Activated naive CD4-positive, alpha-beta T cell treated with anti-CD3 and anti-CD28 coated beads for 36 hours (primary cell): ENCODE measurements around the gene SHANK1. TPM values are rescaled to one million over a fixed set of nuclear protein-coding genes. Genes with fewer than 3 reads are reported as not detected.

Experiments
- CTCF ChIA-PET: fragments of 350-600 bp; sonication (Branson Sonifier 250); formaldehyde crosslinking; loops from one replicate; lab custom pipeline; 2021; ENCODE audit warnings: antibody characterized with exemption; lab: Charles Lee
- DNase-seq: peaks from one replicate; pipeline ENCODE4 v3.0.0-alpha.2; 2020
- H3K27ac Mint-ChIP-seq: one replicate; pipeline ENCODE4 v1.8.0; 2021; ENCODE audit warnings: mild to moderate bottlenecking, mixed read lengths
- H3K27me3 Mint-ChIP-seq: one replicate; pipeline ENCODE4 v1.8.0; 2021; ENCODE audit warnings: low read depth, mixed read lengths
- H3K36me3 Mint-ChIP-seq: one replicate; pipeline ENCODE4 v1.8.0; 2021; ENCODE audit warnings: low read depth, mixed read lengths
- H3K4me1 Mint-ChIP-seq: one replicate; pipeline ENCODE4 v1.8.0; 2021; ENCODE audit warnings: low read depth, mixed read lengths
- H3K4me3 Mint-ChIP-seq: one replicate; pipeline ENCODE4 v1.8.0; 2021; ENCODE audit warnings: mild to moderate bottlenecking, moderate library complexity, mixed read lengths
- H3K9me3 Mint-ChIP-seq: one replicate; pipeline ENCODE4 v1.8.0; 2021; ENCODE audit warnings: mixed read lengths
- intact Hi-C: fragments of 100-400 bp; cut with micrococcal nuclease; formaldehyde crosslinking; loops from one replicate; pipeline ENCODE4 v1.15.1; 2023
- total RNA-seq, 2 experiments: library from RNA; stranded (reverse); gene quantifications; one replicate each; pipeline ENCODE4 v1.2.3, GENCODE V29; 2021

The SHANK1 gene
- total RNA-seq, 2 experiments from 2014 or later, result not detected

GRCh38 chr19:50646074-50646807 is 73.4 kb downstream of the SHANK1 start:
- Mint-ChIP-seq H3K27ac (no peak overlapping the region), H3K36me3 (no peaks in the 10 kb centered on the region), H3K9me3 (no peaks in the 10 kb centered on the region), H3K4me3 (no peak overlapping the region), H3K4me1 (no peaks in the 10 kb centered on the region), H3K27me3 (peaks cover 31% of the 10 kb centered on the region)
- CTCF ChIA-PET, result interaction anchor here (0.6 kb wide), 1 partner anchor 1858 kb away, joined by 4 read pairs; no protein-coding TSS in a partner anchor
- DNase-seq, result no peak
- intact Hi-C loops, result no loop called here

DNA sequence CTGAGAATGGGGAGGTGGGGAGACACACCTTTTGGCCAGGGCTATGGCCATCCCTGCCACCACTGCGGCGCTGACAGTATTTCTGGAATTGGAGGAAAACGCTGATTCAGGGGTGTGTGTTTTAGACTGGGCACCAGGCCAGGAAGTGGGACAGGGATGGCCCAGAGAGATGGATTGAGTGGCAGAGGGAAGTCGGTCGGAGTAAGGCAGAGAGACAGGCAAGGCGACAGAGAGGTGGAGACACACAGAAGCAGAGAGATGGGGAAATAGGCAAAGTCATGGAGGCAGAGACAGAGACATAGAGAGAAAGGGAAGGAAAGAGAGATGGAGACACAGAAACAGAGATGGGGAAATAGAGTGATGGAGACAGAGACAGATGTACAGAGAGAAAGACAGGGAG is 74.5 kb downstream of the SHANK1 start:
- intact Hi-C loops, result no loop called here
- Mint-ChIP-seq H3K27me3 (peaks cover 33% of the 10 kb centered on the region), H3K27ac (no peak overlapping the region), H3K36me3 (no peaks in the 10 kb centered on the region), H3K9me3 (no peaks in the 10 kb centered on the region), H3K4me1 (no peaks in the 10 kb centered on the region), H3K4me3 (no peak overlapping the region)
- CTCF ChIA-PET, result interaction anchor here (0.6 kb wide), 1 partner anchor 688 kb away, joined by 3 read pairs; no protein-coding TSS in a partner anchor
- DNase-seq, result no peak

DNA sequence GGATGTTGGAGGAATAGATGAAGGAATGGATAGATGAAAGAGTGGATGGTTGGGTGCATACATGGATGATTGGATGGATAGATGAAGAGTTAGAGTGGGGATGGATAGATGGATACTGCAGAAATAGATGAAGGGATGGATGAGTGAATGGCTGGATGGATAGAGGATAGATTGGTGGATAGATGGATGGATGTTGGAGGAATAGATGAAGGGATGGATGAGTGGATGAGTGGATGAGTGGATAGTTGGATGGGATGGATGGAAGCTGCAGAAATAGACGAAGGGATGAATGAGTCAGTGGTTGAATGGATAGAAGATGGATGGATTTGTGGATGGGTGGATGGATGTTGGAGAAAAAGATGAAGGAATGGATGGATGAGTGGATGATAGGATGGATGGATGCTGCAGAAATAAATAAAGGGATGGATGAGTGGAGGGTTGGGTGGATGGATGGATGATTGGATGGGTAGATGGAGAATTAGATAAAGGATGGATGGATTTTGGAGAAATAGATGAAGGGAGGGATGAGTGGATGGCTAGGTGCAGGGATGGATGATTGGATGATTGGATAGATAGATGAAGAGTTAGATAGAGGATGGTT is 75.2 kb downstream of the SHANK1 start:
- DNase-seq, result no peak
- intact Hi-C loops, result no loop called here
- H3K4me3 Mint-ChIP-seq, result no peak overlapping the region
- H3K27me3 Mint-ChIP-seq, result peaks cover 30% of the 10 kb centered on the region
- H3K4me1 Mint-ChIP-seq, result no peaks in the 10 kb centered on the region
- CTCF ChIA-PET, result no interaction called here
- no peaks in the 10 kb centered on the region for H3K36me3 Mint-ChIP-seq
- no peaks in the 10 kb centered on the region for H3K9me3 Mint-ChIP-seq
- no peak overlapping the region for H3K27ac Mint-ChIP-seq

- H3K4me3 Mint-ChIP-seq, result no peak overlapping the region
- CTCF ChIA-PET, result no interaction called here
- H3K27me3 Mint-ChIP-seq, result peaks cover 45% of the 10 kb centered on the region
Measured at GRCh38 chr19:50640368-50640767, 79.2 kb downstream of the SHANK1 start.

DNA sequence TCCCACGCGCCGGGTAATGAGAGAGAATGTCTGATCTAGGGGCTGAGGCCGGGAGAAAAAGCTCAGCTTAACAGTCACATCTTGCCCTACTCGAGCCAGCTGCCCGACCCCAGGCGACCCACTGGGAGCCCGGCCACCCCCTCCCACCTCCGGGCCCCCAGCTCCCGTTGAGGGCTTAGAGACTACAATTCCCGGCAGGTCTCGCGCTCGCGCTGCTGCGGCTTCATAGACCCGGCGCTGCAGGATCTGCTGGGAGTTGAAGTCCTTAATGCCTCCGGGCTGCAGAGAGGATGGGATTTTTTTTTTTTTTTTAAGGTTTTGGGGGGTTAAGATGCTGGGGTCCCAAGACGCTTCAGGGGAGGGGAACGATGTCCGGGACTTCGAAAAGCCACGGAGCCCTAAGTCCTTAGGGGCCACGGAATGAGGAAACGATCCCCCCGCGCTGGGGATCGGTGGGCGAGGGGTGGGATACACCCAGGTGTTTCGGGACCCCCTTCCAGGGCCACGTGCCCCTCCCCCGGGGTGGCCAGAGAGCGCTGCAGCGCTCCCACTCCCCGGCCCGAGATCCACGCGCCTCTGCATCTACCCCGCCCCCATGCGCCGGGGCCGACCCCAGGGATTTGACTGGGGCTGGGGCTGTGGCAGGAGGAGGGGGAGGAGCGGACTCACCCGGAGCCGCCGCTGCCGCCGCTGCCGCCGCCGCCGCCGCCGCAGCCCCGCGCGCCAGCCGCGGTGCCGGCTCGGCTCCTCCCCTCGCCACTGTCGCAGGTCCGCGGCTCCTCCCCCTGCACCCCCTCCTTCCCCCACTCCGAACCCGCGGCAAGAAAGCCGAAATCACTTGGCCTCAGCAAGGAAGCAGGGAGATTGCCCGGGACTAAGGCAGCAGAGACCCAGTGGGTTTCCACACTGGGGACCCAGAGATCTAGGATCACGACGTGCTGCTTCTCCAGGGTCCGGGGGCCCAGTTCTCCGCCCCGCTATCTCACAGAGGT is 80.2 kb downstream of the SHANK1 start, which contains the start of gene SYT3:
TSS of gene SYT3 (minus strand) at position 761 of the 992 bp plus-strand sequence. CDS start 2,470 bp downstream, outside the sequence.
- Mint-ChIP-seq H3K27ac (no peak within 1 kb of the TSS), H3K9me3 (peaks cover 7% of the 10 kb centered on the region), H3K27me3 (peaks cover 47% of the 10 kb centered on the region), H3K36me3 (peaks cover 2% of the 10 kb centered on the region), H3K4me3 (peak within 1 kb of the TSS; percentile 56), H3K4me1 (peaks cover 7% of the 10 kb centered on the region)
- CTCF ChIA-PET, result no interaction called here
- peak; percentile 48 for DNase-seq
- intact Hi-C loops, result no loop called here

More at GRCh38 chr19:50640368-50640767, 79.2 kb downstream of the SHANK1 start:
- Mint-ChIP-seq H3K9me3 (peaks cover 3% of the 10 kb centered on the region), H3K27ac (no peak overlapping the region), H3K36me3 (peaks cover under 1% of the 10 kb centered on the region), H3K4me1 (peaks cover 7% of the 10 kb centered on the region)
- intact Hi-C loops, result no loop called here
- DNase-seq, result no peak

- H3K27me3 Mint-ChIP-seq, result peaks cover 48% of the 10 kb centered on the region
- peaks cover 7% of the 10 kb centered on the region for H3K4me1 Mint-ChIP-seq
- peaks cover 12% of the 10 kb centered on the region for H3K9me3 Mint-ChIP-seq
- no peak overlapping the region for H3K27ac Mint-ChIP-seq
- CTCF ChIA-PET, result no interaction called here
- no peak overlapping the region for H3K4me3 Mint-ChIP-seq
- intact Hi-C loops, result no loop called here
- H3K36me3 Mint-ChIP-seq, result peaks cover 2% of the 10 kb centered on the region
- no peak for DNase-seq
Measured at GRCh38 chr19:50638600-50638999, 81.0 kb downstream of the SHANK1 start.

- H3K27ac Mint-ChIP-seq, result no peak overlapping the region
- H3K36me3 Mint-ChIP-seq, result peaks cover 3% of the 10 kb centered on the region
- intact Hi-C loops, result no loop called here
- DNase-seq, result no peak
- H3K9me3 Mint-ChIP-seq, result peaks cover 18% of the 10 kb centered on the region
- CTCF ChIA-PET, result no interaction called here
- H3K4me1 Mint-ChIP-seq, result peaks cover 7% of the 10 kb centered on the region
- peaks cover 51% of the 10 kb centered on the region for H3K27me3 Mint-ChIP-seq
- no peak overlapping the region for H3K4me3 Mint-ChIP-seq
Measured at GRCh38 chr19:50636317-50637085, 83.1 kb downstream of the SHANK1 start.

- intact Hi-C loops, result no loop called here
- Mint-ChIP-seq H3K4me1 (peaks cover 5% of the 10 kb centered on the region), H3K36me3 (peaks cover 3% of the 10 kb centered on the region), H3K4me3 (no peak overlapping the region), H3K27ac (peak overlapping the region; percentile 54), H3K9me3 (peaks cover 18% of the 10 kb centered on the region), H3K27me3 (peaks cover 48% of the 10 kb centered on the region)
- no peak for DNase-seq
- CTCF ChIA-PET, result interaction anchor here (0.9 kb wide), 1 partner anchor 97 kb away, joined by 3 read pairs; no protein-coding TSS in a partner anchor
Measured at GRCh38 chr19:50633973-50634372, 85.6 kb downstream of the SHANK1 start.

GRCh38 chr19:50633359-50633758 is 86.2 kb downstream of the SHANK1 start:
- no peak overlapping the region for H3K4me3 Mint-ChIP-seq
- intact Hi-C loops, result no loop called here

DNA sequence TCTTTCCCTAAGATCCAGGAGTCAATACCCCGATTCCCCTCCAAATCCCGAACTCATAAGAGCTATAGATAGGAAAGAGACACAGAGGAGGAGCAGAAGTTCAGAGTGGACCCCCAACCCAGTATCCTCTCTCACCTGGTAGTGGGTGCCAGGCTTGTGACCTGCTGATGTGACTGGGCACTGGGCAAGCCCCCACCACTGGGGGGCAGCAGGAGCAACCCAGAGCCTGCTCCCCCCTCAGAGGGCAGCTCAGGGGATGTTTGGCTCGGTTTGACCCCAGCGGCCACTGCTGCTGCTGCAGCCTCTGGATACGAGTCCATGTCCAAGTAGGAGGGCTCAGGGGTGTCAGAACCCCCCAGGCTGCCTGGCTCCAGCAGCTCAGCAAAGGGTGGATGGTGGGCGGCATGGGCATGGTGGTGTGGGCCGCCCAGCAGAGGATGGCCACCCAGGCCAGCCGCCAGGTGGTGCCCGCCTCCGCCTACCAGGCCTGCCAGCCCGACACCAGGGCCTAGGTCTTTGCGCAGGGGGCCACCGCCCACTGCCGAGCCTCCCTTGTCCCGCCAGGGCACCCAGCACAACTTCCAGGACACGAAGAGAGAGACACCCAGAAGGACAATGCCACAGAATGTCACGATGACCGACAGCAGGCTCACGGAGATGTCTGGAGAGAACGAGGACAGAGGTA is 87.3 kb downstream of the SHANK1 start:
- Mint-ChIP-seq H3K27me3 (peaks cover 31% of the 10 kb centered on the region), H3K36me3 (peaks cover 3% of the 10 kb centered on the region), H3K4me1 (no peaks in the 10 kb centered on the region), H3K4me3 (no peak overlapping the region), H3K9me3 (peaks cover 18% of the 10 kb centered on the region), H3K27ac (no peak overlapping the region)
- DNase-seq, result no peak
- CTCF ChIA-PET, result no interaction called here
- intact Hi-C loops, result no loop called here

More at GRCh38 chr19:50633359-50633758, 86.2 kb downstream of the SHANK1 start:
- H3K4me1 Mint-ChIP-seq, result peaks cover under 1% of the 10 kb centered on the region
- CTCF ChIA-PET, result interaction anchor here (0.9 kb wide), 1 partner anchor 96 kb away, joined by 3 read pairs; no protein-coding TSS in a partner anchor
- peaks cover 18% of the 10 kb centered on the region for H3K9me3 Mint-ChIP-seq
- no peak for DNase-seq
- H3K36me3 Mint-ChIP-seq, result peaks cover 3% of the 10 kb centered on the region
- H3K27me3 Mint-ChIP-seq, result peaks cover 42% of the 10 kb centered on the region
- H3K27ac Mint-ChIP-seq, result no peak overlapping the region

DNA sequence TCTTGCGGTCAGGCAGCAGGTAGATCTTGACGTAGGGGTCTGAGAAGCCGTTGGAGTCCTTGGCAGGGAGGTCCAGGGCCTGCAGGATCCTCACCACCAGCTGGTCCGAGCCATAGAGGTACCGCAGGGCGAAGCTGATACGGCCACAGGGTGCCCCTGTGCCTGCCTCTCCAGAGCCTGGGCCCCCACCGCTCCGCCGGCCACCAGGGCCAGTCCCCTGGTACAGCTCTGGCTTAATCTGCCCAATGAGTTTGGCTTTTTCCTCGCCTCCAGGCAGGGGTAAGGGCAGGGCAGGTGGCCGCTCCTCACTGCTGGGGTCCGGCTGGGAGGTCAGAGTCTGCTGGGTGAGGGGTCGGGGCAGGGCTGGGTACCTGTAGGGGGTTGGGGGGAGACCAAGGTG is 89.8 kb downstream of the SHANK1 start:
- peaks cover 16% of the 10 kb centered on the region for H3K27me3 Mint-ChIP-seq
- peaks cover 11% of the 10 kb centered on the region for H3K9me3 Mint-ChIP-seq
- H3K4me3 Mint-ChIP-seq, result no peak overlapping the region
- no peaks in the 10 kb centered on the region for H3K4me1 Mint-ChIP-seq
- peaks cover 1% of the 10 kb centered on the region for H3K36me3 Mint-ChIP-seq
- no peak for DNase-seq
- intact Hi-C loops, result no loop called here
- CTCF ChIA-PET, result no interaction called here
- no peak overlapping the region for H3K27ac Mint-ChIP-seq
